ENCODE data around the gene THEMIS2.
"Not testable (repeated sequence)": the region's sequence is repeated elsewhere in the genome, so short reads cannot be mapped to it uniquely, and the experiment has no call there.

The THEMIS2 gene

DNA sequence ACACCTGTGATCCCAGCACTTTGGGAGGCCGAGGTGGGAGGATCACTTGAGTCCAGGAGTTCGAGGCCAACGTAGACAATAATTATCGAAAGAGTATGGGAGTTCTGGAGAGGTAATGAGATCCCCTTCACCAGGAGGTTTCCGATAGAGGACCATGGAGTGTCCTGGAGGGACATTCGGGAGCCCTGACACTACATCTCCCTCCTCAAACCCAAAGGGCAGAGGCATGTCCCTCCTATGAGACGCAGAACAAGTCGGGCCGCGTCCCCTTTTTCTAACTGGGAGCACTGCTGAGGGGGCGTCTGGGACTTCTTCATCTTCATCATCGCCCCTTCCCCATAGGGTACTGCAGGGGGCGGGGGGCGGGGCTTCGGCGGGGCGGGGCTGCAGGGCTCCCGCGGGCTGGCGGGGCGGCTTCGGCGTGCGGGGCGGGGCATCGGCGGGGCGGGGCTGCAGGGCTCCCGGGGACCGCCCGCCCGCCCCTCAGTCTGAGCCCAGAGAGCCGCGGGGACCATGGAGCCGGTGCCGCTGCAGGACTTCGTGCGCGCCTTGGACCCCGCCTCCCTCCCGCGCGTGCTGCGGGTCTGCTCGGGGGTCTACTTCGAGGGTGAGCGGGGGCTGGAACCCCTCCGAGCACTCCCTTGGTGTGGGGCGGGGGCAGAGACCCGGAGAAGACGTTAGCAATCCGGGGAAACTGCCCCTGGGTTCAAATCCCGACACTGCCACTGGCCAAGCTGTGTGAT is at the start of gene THEMIS2:
Gene THEMIS2 (plus strand): TSS at position 486 of the 743 bp plus-strand sequence. CDS start 28 bp downstream, at position 514.
- FAIRE-seq (no peak), DNase-seq (ENCODE audit: low spot score) (no peak)

DNA sequence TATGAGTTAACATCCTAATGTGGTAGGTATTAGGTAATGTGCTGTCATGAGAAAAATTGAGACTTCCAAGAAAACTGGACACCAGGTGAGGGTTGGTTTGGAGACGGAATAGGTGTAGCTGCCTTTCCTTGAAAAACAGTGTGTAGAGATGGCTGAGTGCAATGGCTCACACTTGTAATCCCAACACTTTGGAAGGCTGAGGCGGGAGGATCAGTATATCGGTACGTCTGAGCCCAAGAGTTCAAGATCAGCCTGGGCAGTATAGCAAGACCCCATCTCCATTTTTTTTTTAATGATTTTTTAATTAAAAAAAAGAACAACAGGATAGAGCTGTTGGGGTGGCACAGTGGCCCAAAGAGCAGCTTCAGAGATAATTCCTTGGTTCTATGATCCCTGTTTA is 48.6 kb upstream of the THEMIS2 start:
- DNase-seq (ENCODE audit: low spot score) (no peak), FAIRE-seq (no peak)

DNA sequence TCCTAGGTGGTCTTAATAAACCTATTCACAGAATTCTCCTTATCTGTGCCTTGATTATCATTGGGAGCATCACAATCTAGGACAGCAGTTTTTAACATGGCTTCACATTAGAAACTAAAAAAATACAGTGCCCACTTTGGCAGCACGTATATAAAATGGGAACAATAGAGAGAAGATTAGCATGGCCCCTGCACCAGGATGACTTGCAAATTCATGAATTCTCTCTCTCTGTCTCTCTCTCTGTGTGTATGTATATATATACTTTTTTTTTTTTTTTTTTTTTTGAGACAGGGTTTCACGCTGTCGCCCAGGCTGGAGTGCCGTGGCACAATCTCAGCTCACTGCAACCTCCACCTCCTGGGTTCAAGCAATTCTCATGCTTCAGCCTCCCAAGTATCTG is 47.9 kb upstream of the THEMIS2 start:
- DNase-seq (ENCODE audit: low spot score), result no peak
- FAIRE-seq, result no peak

DNA sequence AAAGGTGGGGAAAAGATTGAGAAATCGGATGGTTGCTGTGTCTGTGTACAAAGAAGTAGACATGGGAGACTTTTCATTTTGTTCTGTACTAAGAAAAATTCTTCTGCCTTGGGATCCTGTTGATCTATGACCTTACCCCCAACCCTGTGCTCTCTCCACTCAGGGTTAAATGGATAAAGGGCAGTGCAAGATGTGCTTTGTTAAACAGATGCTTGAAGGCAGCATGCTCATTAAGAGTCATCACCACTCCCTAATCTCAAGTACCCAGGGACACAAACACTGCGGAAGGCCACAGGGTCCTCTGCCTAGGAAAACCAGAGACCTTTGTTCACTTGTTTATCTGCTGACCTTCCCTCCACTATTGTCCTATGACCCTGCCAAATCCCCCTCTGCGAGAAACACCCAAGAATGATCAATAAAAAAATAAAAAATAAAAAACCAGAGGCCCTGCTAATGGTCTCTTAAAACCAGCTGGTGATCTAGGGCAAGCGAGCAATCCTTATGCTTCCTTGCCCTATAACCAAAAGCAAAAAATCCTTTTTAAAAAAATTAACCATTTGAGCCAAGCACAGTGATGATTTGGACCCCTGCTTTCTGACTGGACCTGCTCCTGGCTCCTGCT is 42.9 kb upstream of the THEMIS2 start:
- not testable (repeated sequence) for FAIRE-seq; DNase-seq (ENCODE audit: low spot score)

DNA sequence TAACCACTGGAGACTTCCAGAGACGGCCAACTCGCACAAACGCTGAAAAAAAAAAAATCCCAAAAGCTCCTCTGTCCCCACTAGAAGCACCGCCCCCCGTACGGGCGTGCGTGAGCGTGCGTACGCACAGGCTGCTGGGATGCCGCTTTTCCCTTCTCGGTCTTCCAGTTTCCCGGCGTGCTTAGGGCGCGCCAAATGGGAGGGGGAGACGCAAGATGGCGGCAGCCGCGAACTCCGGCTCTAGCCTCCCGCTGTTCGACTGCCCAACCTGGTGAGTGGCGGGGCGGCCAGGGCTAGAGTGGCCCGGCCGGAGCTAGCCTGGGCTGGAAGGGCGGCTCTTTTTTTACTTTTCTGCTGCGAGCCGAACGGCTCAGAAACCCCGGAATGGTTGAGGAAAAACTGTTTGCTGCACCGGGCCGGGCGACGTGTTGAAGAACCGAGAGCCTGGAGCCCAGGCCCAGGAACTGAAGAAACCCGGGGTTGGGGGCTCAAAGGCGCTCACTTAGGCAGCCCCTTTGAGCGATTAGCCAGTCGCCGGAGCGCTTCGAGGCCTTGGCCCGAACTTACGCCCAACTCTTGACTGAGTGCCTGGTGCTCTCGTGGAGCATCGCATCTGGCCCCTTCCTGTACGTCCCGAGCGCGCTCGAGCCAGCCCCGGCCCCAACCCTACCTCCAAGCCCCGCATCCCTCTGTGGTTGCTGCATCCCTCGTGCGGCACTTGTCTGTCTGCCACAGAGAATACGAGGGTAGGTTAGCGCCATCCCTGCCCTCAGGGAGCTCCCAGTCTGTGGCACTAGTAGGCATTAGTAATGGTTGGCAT is 41.5 kb upstream of the THEMIS2 start, which contains the start of gene PPP1R8:
Gene PPP1R8 (plus strand): TSS at position 162 of the 820 bp plus-strand sequence. CDS start 54 bp downstream, at position 216.
- peak; percentile 96 for DNase-seq (ENCODE audit: low spot score)

GRCh38 chr1:27831568-27832410 is 40.6 kb upstream of the THEMIS2 start:
- FAIRE-seq, result no peak
- no peak for DNase-seq (ENCODE audit: low spot score)

More for the DNA sequence above, 41.5 kb upstream of the THEMIS2 start, which contains the start of gene PPP1R8:
- no peak for FAIRE-seq

DNA sequence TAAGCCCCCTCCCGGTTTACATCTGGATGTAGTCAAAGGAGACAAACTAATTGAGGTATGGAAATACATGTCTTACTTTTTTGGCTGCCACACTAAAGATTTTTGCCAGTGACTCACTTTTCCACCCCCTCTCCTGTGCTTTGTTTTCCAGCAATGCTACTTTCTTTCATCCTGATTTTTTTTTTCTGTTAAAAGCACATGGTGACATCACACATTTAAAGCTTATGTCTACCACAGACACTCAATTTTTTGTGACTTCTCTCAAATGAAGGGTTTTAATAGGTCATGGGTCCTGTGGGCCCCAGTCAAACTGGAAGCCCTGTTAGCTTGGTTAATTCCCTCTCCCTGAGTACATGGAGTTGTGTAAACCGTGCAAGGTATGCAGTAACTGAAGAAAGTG is 39.6 kb upstream of the THEMIS2 start:
- DNase-seq (ENCODE audit: low spot score), result no peak
- FAIRE-seq, result no peak

DNA sequence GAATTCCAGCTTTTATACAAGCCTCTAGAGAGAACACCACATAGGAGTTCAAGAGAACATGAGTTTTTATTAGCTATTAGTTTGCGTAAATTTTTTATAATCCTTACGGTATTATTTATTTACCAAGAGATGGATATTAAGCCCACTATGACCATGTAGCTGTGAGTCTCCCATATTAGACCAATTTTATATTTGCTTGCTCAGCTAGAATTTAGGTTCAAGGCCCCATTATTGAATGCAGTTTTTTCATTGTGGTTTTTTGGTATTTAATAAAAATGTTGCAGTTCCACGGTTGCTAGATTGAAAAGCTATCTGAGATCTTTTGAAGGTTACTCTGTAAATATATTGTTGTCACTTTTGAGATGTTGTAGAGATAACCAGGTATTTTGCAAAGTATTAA is 38.9 kb upstream of the THEMIS2 start:
- FAIRE-seq (no peak), DNase-seq (ENCODE audit: low spot score) (no peak)

DNA sequence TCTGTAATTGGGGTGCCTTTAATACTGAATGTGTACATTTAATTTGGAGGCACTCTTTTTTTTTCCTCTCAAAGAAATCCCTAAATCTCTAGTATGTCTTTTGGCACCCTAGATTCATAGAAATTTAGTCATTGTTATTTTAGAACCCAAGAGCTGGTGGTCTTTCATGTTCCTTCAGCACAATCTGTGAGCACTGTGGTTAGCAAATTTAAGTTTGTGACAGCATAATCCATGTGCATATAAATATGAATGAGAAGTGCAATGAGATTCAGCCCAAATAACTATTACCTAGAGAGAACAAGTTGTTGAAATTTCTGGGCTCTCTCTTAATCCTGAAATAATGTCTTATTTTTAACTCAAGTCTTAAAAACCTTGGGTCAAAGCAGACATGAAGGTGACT is 37.3 kb upstream of the THEMIS2 start:
- DNase-seq (ENCODE audit: low spot score) (no peak), FAIRE-seq (no peak)

- DNase-seq (ENCODE audit: low spot score) (no peak), FAIRE-seq (no peak)
These were observed 36.8 kb upstream of the THEMIS2 start for GRCh38 chr1:27835501-27835900.

- DNase-seq (ENCODE audit: low spot score) (no peak), FAIRE-seq (no peak)
These were observed 22.4 kb upstream of the THEMIS2 start for GRCh38 chr1:27849951-27850350.

DNA sequence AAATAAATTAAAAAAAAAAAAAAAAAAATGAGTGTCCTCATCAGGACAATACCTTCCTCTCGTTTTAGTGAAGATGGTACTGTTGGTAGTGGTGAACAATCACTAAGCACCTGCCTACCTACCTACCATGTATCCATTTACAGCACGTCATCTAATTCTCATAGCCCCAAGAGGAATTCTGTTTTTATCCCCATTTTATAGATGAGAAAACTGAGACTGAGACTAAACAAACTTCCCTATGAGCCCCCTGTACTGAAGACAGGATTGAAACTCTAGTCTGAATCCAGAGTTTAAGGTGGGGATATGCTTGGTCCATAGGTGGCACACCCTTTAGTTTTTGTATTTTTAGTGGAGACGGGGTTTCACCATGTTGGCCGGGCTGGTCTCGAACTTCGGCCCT is 17.3 kb upstream of the THEMIS2 start:
- no peak for FAIRE-seq

GRCh38 chr1:27856561-27857343 is 15.6 kb upstream of the THEMIS2 start:
- FAIRE-seq (no peak), DNase-seq (ENCODE audit: low spot score) (no peak)

More for the DNA sequence above, 17.3 kb upstream of the THEMIS2 start:
- no peak for DNase-seq (ENCODE audit: low spot score)

DNA sequence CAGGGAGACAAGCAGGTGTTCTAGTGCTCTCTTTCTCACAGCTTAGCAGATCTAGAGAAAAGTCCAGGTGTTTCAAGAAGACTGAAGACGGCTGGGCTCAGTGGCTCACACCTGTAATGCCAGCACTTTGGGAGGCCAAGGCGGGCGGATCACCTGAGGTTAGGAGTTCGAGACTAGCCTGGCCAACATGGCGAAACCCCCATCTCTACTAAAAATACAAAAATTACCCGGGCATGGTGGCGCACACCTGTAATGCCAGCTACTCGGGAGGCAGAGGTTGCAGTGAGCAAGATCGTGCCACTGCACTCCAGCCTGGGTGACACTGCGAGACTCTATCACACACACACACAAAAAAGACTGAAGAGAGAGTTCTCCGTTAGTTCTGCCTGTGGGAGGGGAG is 14.8 kb upstream of the THEMIS2 start:
- not testable (repeated sequence) for FAIRE-seq; DNase-seq (ENCODE audit: low spot score)

DNA sequence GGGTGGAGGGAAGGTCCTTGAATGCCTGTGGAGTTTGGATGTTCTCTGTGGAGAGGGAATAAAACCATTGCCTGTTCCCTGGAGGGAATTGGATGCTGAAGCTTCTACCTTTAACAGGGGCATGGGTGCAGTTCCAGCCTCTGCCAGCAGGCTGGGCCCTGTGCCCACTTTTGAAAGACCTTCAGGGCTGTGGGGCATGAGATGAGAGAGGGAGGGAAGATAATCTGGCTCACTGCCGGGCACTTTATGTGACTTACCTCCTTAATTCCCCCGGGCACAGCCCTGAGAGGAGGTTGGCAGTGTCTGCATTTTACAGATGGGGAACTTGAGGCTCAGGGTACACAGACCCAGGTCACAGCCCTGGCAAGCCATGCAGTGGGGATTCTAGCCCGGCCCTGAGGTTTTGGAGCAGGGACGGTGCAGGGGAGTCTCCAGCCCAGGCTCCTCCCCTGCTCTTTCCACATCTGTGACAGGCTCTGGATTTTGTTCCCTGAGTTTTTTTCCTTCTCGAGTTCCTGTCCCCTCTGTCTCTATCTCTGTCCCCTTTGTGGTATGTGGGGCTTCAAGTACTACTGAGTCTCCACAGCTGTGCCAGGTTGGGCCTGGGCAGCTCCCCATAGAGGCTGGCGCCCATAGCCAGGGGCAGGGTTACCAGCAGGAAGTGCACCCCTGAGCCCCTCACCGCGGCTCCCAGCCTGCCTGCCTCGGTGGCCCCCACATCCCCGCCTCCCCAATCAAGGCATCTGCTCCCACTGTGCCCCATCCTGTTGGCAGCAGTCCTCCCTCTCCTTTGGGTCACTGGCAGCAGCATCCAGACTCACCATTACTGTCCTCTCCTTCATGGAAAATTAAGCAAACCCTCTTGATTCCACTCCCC is 14.0 kb upstream of the THEMIS2 start:
- DNase-seq (ENCODE audit: low spot score) (peak; percentile 72), FAIRE-seq (no peak)

DNA sequence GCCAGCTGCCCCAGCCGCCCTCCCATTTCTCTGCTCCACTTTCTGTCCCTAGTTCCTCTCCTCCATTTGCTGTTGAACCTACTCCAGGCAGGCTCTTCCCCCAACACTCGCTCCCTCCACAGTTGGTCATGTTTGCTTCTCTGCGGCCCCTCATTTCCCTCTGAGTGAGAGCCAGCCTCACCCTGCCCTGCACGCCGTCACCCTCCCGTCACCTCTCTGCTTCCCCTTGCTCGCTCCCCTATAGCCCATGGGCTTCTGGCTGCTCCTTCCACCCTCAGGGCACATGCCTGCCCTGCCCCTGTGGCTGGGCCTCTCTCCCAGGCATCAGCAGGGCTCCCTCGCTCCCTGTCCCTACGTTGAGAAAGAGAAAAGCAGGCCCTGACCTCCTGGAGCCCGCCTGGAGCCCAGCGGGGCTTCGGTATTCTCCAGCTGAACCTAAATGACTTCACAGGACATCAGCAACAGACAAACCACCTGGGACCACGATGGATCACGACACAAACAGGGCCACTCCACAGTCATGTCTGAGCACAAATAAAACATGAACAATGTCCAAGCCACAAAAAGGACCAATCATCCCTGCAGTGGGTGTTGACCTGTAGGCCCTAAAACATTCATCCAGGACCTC is 13.3 kb upstream of the THEMIS2 start:
- DNase-seq (ENCODE audit: low spot score), result no peak
- no peak for FAIRE-seq

- FAIRE-seq, result no peak
- no peak for DNase-seq (ENCODE audit: low spot score)
These were observed 10.9 kb upstream of the THEMIS2 start for GRCh38 chr1:27861436-27861835.

- FAIRE-seq (no peak), DNase-seq (ENCODE audit: low spot score) (no peak)
These were observed 10.3 kb upstream of the THEMIS2 start for GRCh38 chr1:27862004-27862403.
